G401 (cell line): ENCODE measurements around the gene PVALEF. TPM values are rescaled to one million over a fixed set of nuclear protein-coding genes. Genes with fewer than 3 reads are reported as not detected.

ENCODE experiments used
- DNase-seq: peaks from one replicate; pipeline ENCODE4 v3.0.0-alpha.2; 2015; ENCODE audit warnings: low spot score
- in situ Hi-C: cut with HindIII; loops from 2 replicates; pipeline ENCODE4 v1.10.0; 2016; ENCODE audit warnings: low sequenced_read_pairs, mixed read lengths
- total RNA-seq: library from RNA; depleted of rRNA; stranded (reverse); fragments of >200 nt; shearing (Covaris generic); gene quantifications from 2 replicates; pipeline ENCODE4 v1.2.3, GENCODE V29; 2014; rRNA removed

PVALEF gene
- not detected in 2 replicates for total RNA-seq

- DNase-seq: peak; percentile 49
- in situ Hi-C loops: no loop called here
These were observed at the start of gene PVALEF for GRCh38 chr17:81165246-81166032. Gene PVALEF (plus strand): TSS chr17:81165507. CDS start chr17:81181227, 15,720 bp downstream.

- in situ Hi-C loops: no loop called here
- peak; percentile 55 for DNase-seq
These were observed 49.4 kb upstream of the PVALEF start for GRCh38 chr17:81115749-81116464.

DNA sequence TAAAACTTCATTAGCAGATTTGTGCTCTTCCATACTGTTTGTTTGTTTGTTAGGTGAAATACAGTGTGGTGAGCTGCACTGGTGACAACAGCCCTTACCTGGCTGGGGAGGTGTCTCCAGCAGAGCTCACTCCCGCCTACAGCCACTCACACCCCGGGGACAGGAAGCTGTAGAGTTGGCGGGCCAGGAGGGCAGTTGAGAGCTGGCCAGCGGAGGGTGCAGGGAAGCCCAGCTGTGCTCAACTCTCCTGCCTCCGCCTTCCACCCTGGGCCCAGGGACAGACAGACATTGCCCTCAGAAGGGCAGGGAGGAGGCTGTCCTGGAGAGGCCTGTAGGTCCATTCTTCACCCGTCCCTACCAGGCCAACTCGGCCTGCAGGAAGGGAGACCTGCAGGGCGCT, 48.6 kb upstream of the PVALEF start:
- DNase-seq: no peak
- in situ Hi-C loops: no loop called here

GRCh38 chr17:81117672-81118198, 47.6 kb upstream of the PVALEF start:
- in situ Hi-C loops: no loop called here
- no peak for DNase-seq

GRCh38 chr17:81118308-81119221, 46.7 kb upstream of the PVALEF start:
- in situ Hi-C loops: no loop called here
- DNase-seq: no peak

- in situ Hi-C loops: no loop called here
- peak; percentile 80 for DNase-seq
These were observed 45.8 kb upstream of the PVALEF start for GRCh38 chr17:81119223-81120148.

DNA sequence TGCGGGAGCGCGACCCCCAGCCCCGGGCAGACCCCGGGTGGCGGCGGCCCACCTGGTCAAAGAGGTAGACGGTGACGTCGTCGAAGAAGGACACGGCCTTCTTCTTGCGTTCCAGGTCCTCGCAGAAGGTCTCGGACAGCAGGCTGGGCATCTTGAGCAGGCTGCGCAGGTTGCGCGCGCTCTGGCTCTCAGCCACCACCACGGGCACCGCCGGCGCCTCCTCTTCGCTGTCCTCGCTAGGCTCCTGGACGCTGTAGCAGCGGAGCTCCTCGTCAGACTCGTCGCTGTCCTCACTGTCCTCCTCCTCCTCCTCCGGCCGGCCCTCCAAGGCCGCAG, 45.2 kb upstream of the PVALEF start:
- peak; percentile 63 for DNase-seq
- in situ Hi-C loops: no loop called here

DNA sequence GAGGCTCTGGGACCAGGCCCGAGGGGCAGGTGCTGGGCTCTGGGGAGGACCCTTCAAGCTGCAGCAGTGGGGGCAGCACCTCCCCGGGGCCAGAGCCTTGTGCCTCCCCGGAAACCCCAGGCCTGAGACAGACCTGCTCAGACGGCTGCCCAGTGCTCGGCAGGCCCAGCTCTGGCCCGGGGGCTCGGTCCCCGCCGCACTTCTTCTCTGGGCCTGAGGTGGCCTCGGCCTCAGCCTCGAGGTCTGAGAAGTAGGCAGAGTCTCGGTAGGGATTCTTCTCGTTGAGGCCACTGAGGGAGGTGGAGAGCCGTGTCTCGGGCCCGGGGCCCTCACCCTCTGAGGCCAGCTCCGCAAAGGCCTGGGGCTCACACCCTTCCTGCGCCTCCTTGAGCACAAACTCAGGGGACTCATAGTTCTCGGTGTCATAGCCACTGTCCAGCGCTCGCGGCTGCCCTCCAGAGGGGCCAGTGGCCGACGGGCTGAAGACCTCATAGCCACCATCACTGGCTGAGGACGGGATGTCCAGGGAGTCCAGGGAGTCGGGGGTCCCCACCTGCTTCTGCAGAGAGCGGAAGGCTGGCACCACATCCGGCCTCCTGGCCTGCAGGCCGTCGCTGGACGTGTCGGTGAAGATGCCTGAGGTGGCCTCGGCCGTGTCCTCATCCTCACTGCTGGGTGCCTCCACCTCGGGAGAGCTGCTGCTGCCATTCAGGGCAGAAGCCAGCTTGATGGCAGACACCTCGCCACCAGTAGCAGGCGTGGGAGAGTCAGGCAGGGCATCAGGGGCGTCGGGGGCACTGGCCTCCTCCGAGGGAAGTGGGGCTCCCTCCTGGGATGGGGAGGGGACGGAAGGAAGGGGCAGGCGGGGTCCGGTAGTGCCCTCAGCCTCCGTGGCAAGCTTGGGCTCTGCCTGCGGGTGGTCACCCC, 44.3 kb upstream of the PVALEF start:
- in situ Hi-C loops: no loop called here
- no peak for DNase-seq

GRCh38 chr17:81121841-81122733, 43.2 kb upstream of the PVALEF start:
- no peak for DNase-seq

DNA sequence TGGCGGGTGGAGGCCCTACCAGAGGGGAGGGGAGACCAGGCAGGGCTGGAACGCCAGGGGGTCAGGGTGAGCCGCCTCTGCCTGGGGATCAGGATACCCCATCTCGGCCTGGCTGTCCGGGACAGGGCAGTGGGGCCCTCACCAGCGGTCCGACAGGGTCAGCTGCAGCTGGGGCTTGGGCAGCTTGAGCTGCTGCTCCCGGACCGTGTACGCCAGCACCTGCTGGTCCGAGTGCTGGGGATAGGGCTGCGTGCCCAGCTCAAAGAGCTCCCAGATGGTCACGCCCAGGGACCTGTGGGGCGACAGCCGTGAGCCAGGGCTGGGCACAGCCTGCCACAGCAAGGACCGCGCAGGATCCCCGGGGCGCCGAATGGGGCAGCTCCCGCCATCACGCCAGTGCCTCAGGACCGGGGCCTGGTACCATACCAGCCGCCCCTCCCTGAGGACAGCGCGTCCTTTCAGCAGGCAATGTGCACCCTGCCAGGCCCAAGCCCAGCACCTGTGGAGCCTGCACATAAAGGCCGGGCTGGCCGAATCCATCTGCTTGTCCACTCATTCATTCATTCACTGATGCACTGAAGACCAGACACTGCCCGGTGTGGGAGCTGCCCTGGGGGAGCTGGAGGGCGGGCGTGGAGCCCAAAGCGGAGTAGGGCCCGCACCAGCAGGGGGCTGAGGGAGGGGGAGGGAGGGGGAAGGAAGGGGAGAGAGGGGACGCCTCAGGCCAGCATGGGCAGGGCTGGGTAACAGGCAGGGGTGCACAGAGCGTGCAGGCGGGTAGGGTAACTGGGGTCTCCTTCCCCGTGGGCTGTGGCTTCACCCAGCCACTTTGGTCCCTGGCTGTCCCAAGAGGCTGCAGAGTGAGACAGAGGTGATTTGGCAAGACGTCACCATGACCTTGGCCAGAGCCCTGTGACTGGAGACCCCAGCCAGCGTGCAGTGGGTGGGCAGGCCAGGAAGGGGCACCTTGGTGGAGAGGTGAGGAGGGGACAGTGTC, 42.0 kb upstream of the PVALEF start:
- in situ Hi-C loops: no loop called here
- peak; percentile 86 for DNase-seq

More at GRCh38 chr17:81121841-81122733, 43.2 kb upstream of the PVALEF start:
- in situ Hi-C loops: no loop called here

DNA sequence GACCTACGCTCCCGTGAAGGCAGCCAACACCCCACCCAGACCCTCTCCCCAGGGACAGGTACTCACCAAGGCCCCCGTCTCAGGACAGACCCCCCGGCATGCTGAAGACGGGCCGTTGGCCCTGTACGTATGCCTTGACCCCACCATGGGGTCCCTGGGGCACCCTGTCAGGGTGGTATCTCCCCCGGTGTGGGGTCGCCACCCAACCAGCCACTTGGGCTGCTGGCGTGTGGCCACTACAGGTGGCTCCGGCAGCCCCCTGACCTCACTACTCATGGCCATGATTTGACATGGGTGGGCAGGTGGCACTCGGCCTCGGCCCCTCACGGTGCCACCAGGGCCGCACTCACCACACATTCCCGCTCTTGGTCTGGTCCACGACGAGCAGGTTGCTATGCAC, 40.9 kb upstream of the PVALEF start:
- no peak for DNase-seq

DNA sequence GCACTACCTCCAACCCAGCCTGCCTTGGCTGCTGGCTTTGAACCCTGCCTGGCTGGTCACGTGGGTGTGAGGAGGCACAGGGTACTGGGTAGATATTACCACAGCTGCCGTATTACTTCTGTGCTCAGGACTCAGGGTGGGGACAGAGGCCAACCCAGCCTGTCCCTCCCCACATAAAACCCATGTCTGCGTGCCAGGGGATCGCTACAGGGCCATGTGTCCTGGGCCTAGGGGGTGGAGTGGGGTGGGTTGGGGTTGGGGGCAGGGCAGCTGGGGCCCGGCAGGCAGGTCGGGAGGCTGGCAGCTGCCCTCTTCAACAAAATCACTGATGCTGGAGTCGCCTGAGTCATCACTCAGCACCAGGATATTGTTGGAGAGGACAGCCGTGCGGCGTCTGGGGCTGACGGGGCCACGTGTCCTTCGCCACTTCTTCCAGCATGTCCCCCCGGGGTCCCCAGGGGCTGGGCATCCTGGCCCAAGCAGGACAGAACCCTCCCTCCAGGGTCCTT, 39.7 kb upstream of the PVALEF start:
- in situ Hi-C loops: no loop called here
- DNase-seq: no peak

More for the DNA sequence above, 40.9 kb upstream of the PVALEF start:
- in situ Hi-C loops: no loop called here

DNA sequence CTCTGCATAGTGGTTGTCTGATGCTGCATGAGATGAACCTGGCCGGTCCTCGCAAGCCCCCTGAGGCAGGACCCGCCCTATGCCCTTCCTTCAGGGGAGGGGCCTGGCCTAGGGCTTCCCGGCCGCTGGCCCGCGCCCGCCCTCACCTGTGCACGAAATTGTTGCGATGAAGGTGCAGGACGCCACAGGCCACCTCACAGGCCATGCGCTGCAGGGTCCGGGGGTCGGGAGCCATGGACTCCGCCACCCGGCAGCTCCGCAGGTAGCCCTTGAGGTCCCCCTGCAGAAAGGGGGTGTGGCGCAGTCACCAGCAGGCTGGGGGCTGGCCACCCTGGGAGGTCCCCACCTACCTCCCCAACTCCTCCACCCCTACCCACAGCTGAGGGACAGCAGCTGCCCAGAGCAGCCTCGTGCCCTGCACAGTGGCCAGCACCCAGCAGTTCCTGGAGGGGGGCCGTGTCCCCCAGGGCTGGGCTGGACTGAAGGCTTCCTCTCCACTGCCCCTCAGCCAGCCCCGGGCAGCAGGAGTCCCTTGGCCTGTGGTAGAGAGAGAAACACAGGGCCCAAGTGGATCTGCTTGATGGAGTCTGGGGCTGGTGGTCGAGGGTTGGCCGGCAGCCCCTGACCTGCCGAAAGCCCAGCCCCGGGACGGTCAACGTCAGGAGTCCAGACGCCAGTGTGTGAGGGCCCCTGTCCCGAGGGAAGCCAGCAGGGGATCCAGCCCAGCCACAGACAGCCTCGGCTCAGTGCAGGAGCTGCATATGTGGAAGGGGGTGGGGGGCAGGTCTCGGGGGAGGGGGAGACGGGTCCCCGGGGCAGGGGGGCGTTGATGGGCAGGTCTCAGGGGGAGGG, 38.8 kb upstream of the PVALEF start:
- no peak for DNase-seq
- in situ Hi-C loops: no loop called here

DNA sequence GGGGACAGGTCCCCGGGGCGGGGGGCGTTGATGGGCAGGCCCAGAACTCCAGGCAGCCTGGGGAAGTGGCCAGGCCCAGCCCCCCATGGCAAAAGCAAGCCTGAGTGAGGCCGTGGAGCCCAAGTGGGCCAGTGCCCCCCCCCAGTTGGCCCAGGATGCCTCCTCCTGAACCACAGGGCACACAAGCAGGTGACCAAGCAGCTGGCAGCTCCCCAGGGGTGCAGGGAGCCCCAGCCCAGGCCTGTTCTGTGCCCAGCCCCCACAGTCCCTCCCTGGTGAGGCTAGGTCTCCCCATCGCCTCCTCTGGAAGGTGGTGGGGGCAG, 38.2 kb upstream of the PVALEF start:
- in situ Hi-C loops: no loop called here
- DNase-seq: no peak
